Bronchial epithelial cell (primary cell): ENCODE data around the gene NACC1. TPM values are rescaled to one million over a fixed set of nuclear protein-coding genes. Genes with fewer than 3 reads are reported as not detected.

Experiments
- DNase-seq: peaks from one replicate; pipeline ENCODE4 v3.0.0-alpha.2; 2010; ENCODE audit warnings: low read depth
- FAIRE-seq: peaks from 2 replicates; lab custom pipeline; 2011; peaks lifted over from hg19 to GRCh38; lab: Jason Lieb, UNC
- H3K27me3 ChIP-seq: 2 replicates; pipeline ENCODE4 v1.5.1; 2011; ENCODE audit warnings: low read length; ENCODE audit not compliant: control insufficient read depth, insufficient read depth
- H3K36me3 ChIP-seq: 2 replicates; pipeline ENCODE4 v1.5.1; 2011; ENCODE audit warnings: low read length; ENCODE audit not compliant: control insufficient read depth, insufficient read depth
- H3K4me3 ChIP-seq: 2 replicates; pipeline ENCODE4 v1.5.1; 2011; ENCODE audit warnings: mild to moderate bottlenecking, low read depth, low read length, control low read depth
- CTCF ChIP-seq: IDR thresholded peaks from 2 replicates; pipeline ENCODE4 v1.5.1; 2011; ENCODE audit warnings: mild to moderate bottlenecking, moderate library complexity, low read length, control low read depth, inconsistent platforms; ENCODE audit not compliant: insufficient read depth, severe bottlenecking
- total RNA-seq: library from RNA; depleted of rRNA; stranded (reverse); fragments of >200 nt; gene quantifications from 2 replicates; pipeline ENCODE4 v1.2.1, GENCODE V29; 2014

NACC1 gene
- total RNA-seq, 1 donor from 2014 or later: 20.3 TPM

GRCh38 chr19:13109361-13110098 lies 8.5 kb upstream of the NACC1 start:
- DNase-seq (no peak), FAIRE-seq (no peak)
- H3K4me3 ChIP-seq: no peak overlapping the region
- no peaks in the 10 kb centered on the region for H3K27me3 ChIP-seq
- no peak for TF ChIP-seq CTCF
- peaks cover 18% of the 10 kb centered on the region for H3K36me3 ChIP-seq

GRCh38 chr19:13110099-13110610 lies 7.9 kb upstream of the NACC1 start:
- Histone ChIP-seq H3K27me3 (no peaks in the 10 kb centered on the region), H3K4me3 (no peak overlapping the region), H3K36me3 (peaks cover 17% of the 10 kb centered on the region)
- DNase-seq: no peak
- no peak for TF ChIP-seq CTCF
- FAIRE-seq: no peak

GRCh38 chr19:13112555-13112954 lies 5.5 kb upstream of the NACC1 start:
- no peaks in the 10 kb centered on the region for H3K27me3 ChIP-seq
- no peak for TF ChIP-seq CTCF
- DNase-seq (no peak), FAIRE-seq (no peak)
- peaks cover 14% of the 10 kb centered on the region for H3K36me3 ChIP-seq
- no peak overlapping the region for H3K4me3 ChIP-seq

- FAIRE-seq (no peak), DNase-seq (no peak)
- Histone ChIP-seq H3K36me3 (peaks cover 7% of the 10 kb centered on the region), H3K4me3 (peak overlapping the region; percentile 81), H3K27me3 (no peaks in the 10 kb centered on the region)
- no peak for TF ChIP-seq CTCF
These were observed 2.2 kb upstream of the NACC1 start for GRCh38 chr19:13115936-13116281.

GRCh38 chr19:13116282-13117175 lies 1.5 kb upstream of the NACC1 start, which contains the start of gene TRMT1:
TRMT1 (minus strand) TSS chr19:13116740; CDS start chr19:13116399, 341 bp downstream.
- peak; percentile 87 for DNase-seq
- H3K36me3 ChIP-seq: peaks cover 8% of the 10 kb centered on the region
- no peak for FAIRE-seq
- no peaks in the 10 kb centered on the region for H3K27me3 ChIP-seq
- peak within 1 kb of the TSS; percentile 81 for H3K4me3 ChIP-seq
- TF ChIP-seq CTCF: no peak
